WTC11 (cell line): ENCODE results near the gene MRO. TPM values are rescaled to one million over a fixed set of nuclear protein-coding genes. Genes with fewer than 3 reads are reported as not detected.

Experiments used
- ATAC-seq: fragments of 200-7000 bp; cut with Tn5 transposase; 2 replicates; pipeline ENCODE4 v1.10.0; 2021; ENCODE audit warnings: mild to moderate bottlenecking, moderate library complexity
- CTCF ChIA-PET: fragments of 300-600 bp; sonication (Branson Sonifier 250); formaldehyde crosslinking; loops from one replicate; lab custom pipeline; 2021; ENCODE audit warnings: antibody characterized with exemption; lab: Charles Lee
- POLR2A ChIA-PET: fragments of 350-600 bp; sonication (Branson Sonifier 250); formaldehyde crosslinking; loops from one replicate; lab custom pipeline; 2021; ENCODE audit warnings: antibody characterized with exemption; lab: Charles Lee
- DNase-seq: peaks from one replicate; pipeline ENCODE4 v3.0.0; 2021; ENCODE audit warnings: low spot score
- H3K27ac Mint-ChIP-seq: 2 replicates; pipeline ENCODE4 v1.8.0; 2021; ENCODE audit warnings: mixed read lengths
- H3K27me3 Mint-ChIP-seq: 2 replicates; pipeline ENCODE4 v1.8.0; 2021; ENCODE audit warnings: low read depth, mild to moderate bottlenecking, moderate library complexity, mixed read lengths
- H3K36me3 Mint-ChIP-seq: 2 replicates; pipeline ENCODE4 v1.8.0; 2021; ENCODE audit warnings: mixed read lengths
- H3K4me1 Mint-ChIP-seq: 2 replicates; pipeline ENCODE4 v1.8.0; 2022; ENCODE audit warnings: mixed read lengths
- H3K4me3 Mint-ChIP-seq: 2 replicates; pipeline ENCODE4 v1.8.0; 2021; ENCODE audit warnings: mild to moderate bottlenecking, moderate library complexity, mixed read lengths
- H3K9me3 Mint-ChIP-seq: 2 replicates; pipeline ENCODE4 v1.8.0; 2021; ENCODE audit warnings: mixed read lengths
- AR ChIP-seq: fragments of 250-450 bp; sonication (Bioruptor Pico); IDR thresholded peaks from 2 replicates; pipeline ENCODE4 v1.9.0; 2021; ENCODE audit warnings: mild to moderate bottlenecking
- CBFB ChIP-seq: sonication (generic); formaldehyde crosslinking; IDR thresholded peaks from 2 replicates; pipeline ENCODE4 v1.8.1; 2022; ENCODE audit warnings: mild to moderate bottlenecking, low read depth, missing genetic modification reagents
- CREB1 ChIP-seq: sonication (generic); formaldehyde crosslinking; IDR thresholded peaks from 2 replicates; pipeline ENCODE4 v1.8.0; 2023; ENCODE audit warnings: mild to moderate bottlenecking, missing genetic modification reagents
- CTCF ChIP-seq: fragments of 200-600 bp; IDR thresholded peaks from 2 replicates; pipeline ENCODE4 v1.8.0; 2022; ENCODE audit warnings: antibody characterized with exemption
- E2F4 ChIP-seq: sonication (generic); formaldehyde crosslinking; IDR thresholded peaks from 2 replicates; pipeline ENCODE4 v1.8.1; 2022; ENCODE audit warnings: low read depth, mild to moderate bottlenecking, moderate library complexity, missing genetic modification reagents, borderline replicate concordance
- E2F5 ChIP-seq: sonication (generic); formaldehyde crosslinking; IDR thresholded peaks from 2 replicates; pipeline ENCODE4 v1.8.1; 2022; ENCODE audit warnings: mild to moderate bottlenecking, moderate library complexity, missing genetic modification reagents
- ETV6 ChIP-seq: sonication (generic); formaldehyde crosslinking; IDR thresholded peaks from 2 replicates; pipeline ENCODE4 v1.8.1; 2022; ENCODE audit warnings: mild to moderate bottlenecking, missing genetic modification reagents
- FOXK1 ChIP-seq: sonication (generic); formaldehyde crosslinking; IDR thresholded peaks from 2 replicates; pipeline ENCODE4 v1.8.0; 2022; ENCODE audit warnings: mild to moderate bottlenecking, moderate library complexity, missing genetic modification reagents
- FOXP4 ChIP-seq: sonication (generic); formaldehyde crosslinking; IDR thresholded peaks from 2 replicates; pipeline ENCODE4 v1.8.0; 2022; ENCODE audit warnings: mild to moderate bottlenecking, missing genetic modification reagents
- GABPB1 ChIP-seq: sonication (generic); formaldehyde crosslinking; IDR thresholded peaks from 2 replicates; pipeline ENCODE4 v1.8.1; 2023; ENCODE audit warnings: mild to moderate bottlenecking, missing genetic modification reagents
- HMGXB4 ChIP-seq: sonication (generic); formaldehyde crosslinking; IDR thresholded peaks from 2 replicates; pipeline ENCODE4 v1.8.1; 2023; ENCODE audit warnings: mild to moderate bottlenecking, moderate library complexity, missing genetic modification reagents
- KAT7 ChIP-seq: sonication (generic); formaldehyde crosslinking; IDR thresholded peaks from 2 replicates; pipeline ENCODE4 v1.8.1; 2023; ENCODE audit warnings: missing genetic modification reagents, mild to moderate bottlenecking, borderline replicate concordance
- MAX ChIP-seq: sonication (generic); formaldehyde crosslinking; IDR thresholded peaks from 2 replicates; pipeline ENCODE4 v1.8.0; 2022; ENCODE audit warnings: mild to moderate bottlenecking, missing genetic modification reagents
- OVOL2 ChIP-seq: fragments of 250-450 bp; sonication (Bioruptor Pico); IDR thresholded peaks from 2 replicates; pipeline ENCODE4 v1.9.0; 2021; ENCODE audit warnings: mild to moderate bottlenecking, borderline replicate concordance
- SP1 ChIP-seq: sonication (generic); formaldehyde crosslinking; conservative IDR thresholded peaks from 2 replicates; pipeline ENCODE4 v1.8.1; 2022; ENCODE audit warnings: missing genetic modification reagents
- TCF7 ChIP-seq: sonication (generic); formaldehyde crosslinking; IDR thresholded peaks from 2 replicates; pipeline ENCODE4 v1.8.0; 2022; ENCODE audit warnings: mild to moderate bottlenecking, low read depth, missing genetic modification reagents, moderate library complexity
- TEAD1 ChIP-seq: sonication (generic); formaldehyde crosslinking; IDR thresholded peaks from 2 replicates; pipeline ENCODE4 v1.8.0; 2022; ENCODE audit warnings: mild to moderate bottlenecking, missing genetic modification reagents
- USF2 ChIP-seq: sonication (generic); formaldehyde crosslinking; IDR thresholded peaks from 2 replicates; pipeline ENCODE4 v1.8.1; 2023; ENCODE audit warnings: mild to moderate bottlenecking, missing genetic modification reagents, moderate library complexity
- ZNF281 ChIP-seq: sonication (generic); formaldehyde crosslinking; IDR thresholded peaks from 2 replicates; pipeline ENCODE4 v1.8.0; 2023; ENCODE audit warnings: mild to moderate bottlenecking, missing genetic modification reagents
- ZSCAN18 ChIP-seq: fragments of 250-450 bp; sonication (Bioruptor Pico); IDR thresholded peaks from 2 replicates; pipeline ENCODE4 v2.1.2; 2022; ENCODE audit warnings: mild to moderate bottlenecking, moderate library complexity
- total RNA-seq: library from RNA; stranded (reverse); gene quantifications from 3 replicates; pipeline ENCODE4 v1.2.3, GENCODE V29; 2021

MRO gene
- total RNA-seq, 1 experiment from 2014 or later, result 2.1 TPM

GRCh38 chr18:50819027-50819727 is 639 bp downstream of the MRO start:
- no peak overlapping the region for H3K27ac Mint-ChIP-seq
- DNase-seq (peak; percentile 76), ATAC-seq (peak; percentile 84)
- H3K9me3 Mint-ChIP-seq, result peaks cover 7% of the 10 kb centered on the region
- ChIA-PET CTCF (interaction anchor here (0.8 to 1.6 kb wide), 13 partner anchors 13 to 304 kb away, joined by 3 to 11 read pairs (median 5); partner anchors contain the start of gene ME2), POLR2A (no interaction called here)
- peaks cover 2% of the 10 kb centered on the region; the same call in 1 of the 2 replicates for H3K27me3 Mint-ChIP-seq
- H3K36me3 Mint-ChIP-seq, result no peaks in the 10 kb centered on the region
- H3K4me1 Mint-ChIP-seq, result peaks cover 24% of the 10 kb centered on the region
- H3K4me3 Mint-ChIP-seq, result no peak overlapping the region
- TF ChIP-seq FOXK1 (CRISPR knock-in tag), result no peak
- TF ChIP-seq ZSCAN18, result no peak
- TF ChIP-seq OVOL2 (CRISPR knock-in tag), result no peak
- TF ChIP-seq CREB1 (CRISPR knock-in tag), result no peak
- TF ChIP-seq FOXP4 (CRISPR knock-in tag), result no peak
- TF ChIP-seq GABPB1, result no peak
- TF ChIP-seq SP1 (CRISPR knock-in tag), result no peak; the same call in 1 of the 2 replicates
- TF ChIP-seq E2F5, result no peak
- TF ChIP-seq ZNF281, result no peak
- TF ChIP-seq TCF7, result no peak
- no peak for TF ChIP-seq CBFB (CRISPR knock-in tag)
- TF ChIP-seq E2F4 (CRISPR knock-in tag), result no peak
- TF ChIP-seq CTCF, result no peak
- TF ChIP-seq TEAD1 (CRISPR knock-in tag), result 0 out of 2 replicates have a peak, but pooled peaks have one; percentile 21
- TF ChIP-seq KAT7 (CRISPR knock-in tag), result no peak
- TF ChIP-seq MAX (CRISPR knock-in tag), result peak; percentile 70
- TF ChIP-seq ETV6, result 0 out of 2 replicates have a peak, but pooled peaks have one; percentile 35
- TF ChIP-seq HMGXB4 (CRISPR knock-in tag), result peak; percentile 25; the same call in 1 of the 2 replicates
- TF ChIP-seq USF2, result peak; percentile 88
- TF ChIP-seq AR (CRISPR knock-in tag), result no peak
